GM12872 (cell line): ENCODE data around the gene SAP25.

Experiments used
- CTCF ChIP-seq: IDR thresholded peaks from 3 replicates; pipeline ENCODE4 v1.5.1; 2011; ENCODE audit warnings: low read depth, mild to moderate bottlenecking, low read length, moderate library complexity; ENCODE audit not compliant: insufficient read depth

The SAP25 gene

GRCh38 chr7:100561491-100562194 is 12.1 kb downstream of the SAP25 start:
- TF ChIP-seq CTCF: no peak

- no peak for TF ChIP-seq CTCF
These were observed 14.6 kb downstream of the SAP25 start for GRCh38 chr7:100559127-100559526.

GRCh38 chr7:100556541-100556940 is 17.2 kb downstream of the SAP25 start:
- TF ChIP-seq CTCF: no peak

GRCh38 chr7:100555701-100556100 is 18.0 kb downstream of the SAP25 start:
- no peak for TF ChIP-seq CTCF

GRCh38 chr7:100553032-100553431 is 20.7 kb downstream of the SAP25 start:
- no peak for TF ChIP-seq CTCF

GRCh38 chr7:100552532-100552931 is 21.2 kb downstream of the SAP25 start:
- TF ChIP-seq CTCF: no peak

GRCh38 chr7:100547872-100548271 is 25.8 kb downstream of the SAP25 start:
- TF ChIP-seq CTCF: no peak
